ENCODE measurements around the gene TUBB4B.
A peak's percentile ranks its signal among the peaks of the same experiment; 100 is the strongest.

The TUBB4B gene

DNA sequence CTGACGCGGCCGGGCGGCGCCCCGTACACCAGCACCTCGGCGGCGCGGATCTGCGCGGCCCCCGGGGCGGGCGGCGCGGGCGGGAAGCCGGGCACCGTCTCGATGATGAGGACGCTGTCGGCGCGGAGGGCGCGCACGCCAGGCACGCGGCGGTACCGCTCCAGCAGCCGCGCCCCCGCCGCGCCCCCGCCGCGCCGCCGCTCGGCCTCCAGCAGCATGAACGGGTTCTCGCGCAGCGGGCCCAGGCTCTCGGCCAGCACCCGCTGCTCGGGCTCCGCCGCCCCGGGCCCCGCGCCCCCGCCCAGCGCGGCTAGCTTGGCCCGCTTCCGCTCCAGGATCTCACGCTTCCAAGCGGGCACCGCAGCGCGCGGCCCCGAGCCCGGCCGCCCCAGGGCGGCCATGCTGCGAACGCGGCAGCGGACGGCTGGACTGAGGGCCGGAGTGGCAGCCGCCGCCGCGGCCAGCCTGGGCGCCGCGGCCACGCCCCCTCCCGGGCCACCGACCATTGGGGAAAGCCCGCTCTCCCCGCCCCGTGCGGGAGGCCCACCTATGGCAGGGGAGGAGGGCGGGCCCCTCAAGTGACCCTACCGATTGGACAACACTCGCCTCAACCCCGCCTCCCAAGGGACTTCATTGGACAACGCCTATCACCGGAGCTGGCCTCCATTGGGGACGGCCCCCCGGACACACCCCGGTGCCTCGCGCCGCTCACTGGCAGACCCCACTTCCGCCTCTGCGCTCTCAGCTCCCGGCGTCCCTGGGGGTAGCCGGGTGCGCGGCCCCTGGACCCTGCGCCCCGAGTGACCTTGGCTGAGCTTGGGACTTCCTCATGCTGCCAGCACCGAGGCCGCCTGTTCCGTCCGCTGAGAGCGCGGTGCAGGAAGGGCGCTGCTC is 40.5 kb upstream of the TUBB4B start, which contains the start of gene TPRN:
TSS of gene TPRN (minus strand) at position 431 of the 894 bp plus-strand sequence. CDS start at position 401, 30 bp downstream.
- ChIA-PET POLR2A (interaction anchor here (0.6 to 1.5 kb wide), 10 partner anchors 12 to 114 kb away, joined by 3 to 8 read pairs (median 4); partner anchors contain the start of genes ANAPC2, MAN1B1, SSNA1 and TUBB4B), CTCF (interaction anchor here (0.7 to 1.5 kb wide), 10 partner anchors 10 to 172 kb away, joined by 3 to 7 read pairs (median 3); partner anchors contain the start of genes ANAPC2, RNF224 and SSNA1)
- TF ChIP-seq, protein P1, sequence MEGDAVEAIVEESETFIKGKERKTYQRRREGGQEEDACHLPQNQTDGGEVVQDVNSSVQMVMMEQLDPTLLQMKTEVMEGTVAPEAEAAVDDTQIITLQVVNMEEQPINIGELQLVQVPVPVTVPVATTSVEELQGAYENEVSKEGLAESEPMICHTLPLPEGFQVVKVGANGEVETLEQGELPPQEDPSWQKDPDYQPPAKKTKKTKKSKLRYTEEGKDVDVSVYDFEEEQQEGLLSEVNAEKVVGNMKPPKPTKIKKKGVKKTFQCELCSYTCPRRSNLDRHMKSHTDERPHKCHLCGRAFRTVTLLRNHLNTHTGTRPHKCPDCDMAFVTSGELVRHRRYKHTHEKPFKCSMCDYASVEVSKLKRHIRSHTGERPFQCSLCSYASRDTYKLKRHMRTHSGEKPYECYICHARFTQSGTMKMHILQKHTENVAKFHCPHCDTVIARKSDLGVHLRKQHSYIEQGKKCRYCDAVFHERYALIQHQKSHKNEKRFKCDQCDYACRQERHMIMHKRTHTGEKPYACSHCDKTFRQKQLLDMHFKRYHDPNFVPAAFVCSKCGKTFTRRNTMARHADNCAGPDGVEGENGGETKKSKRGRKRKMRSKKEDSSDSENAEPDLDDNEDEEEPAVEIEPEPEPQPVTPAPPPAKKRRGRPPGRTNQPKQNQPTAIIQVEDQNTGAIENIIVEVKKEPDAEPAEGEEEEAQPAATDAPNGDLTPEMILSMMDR (IDR thresholded peaks at IDR 0.05; ENCODE audit: control extremely low read depth, extremely low read depth, low read depth, missing control alignments): no peak
- peak; percentile 100 for DNase-seq (ENCODE audit: extremely low spot score)

DNA sequence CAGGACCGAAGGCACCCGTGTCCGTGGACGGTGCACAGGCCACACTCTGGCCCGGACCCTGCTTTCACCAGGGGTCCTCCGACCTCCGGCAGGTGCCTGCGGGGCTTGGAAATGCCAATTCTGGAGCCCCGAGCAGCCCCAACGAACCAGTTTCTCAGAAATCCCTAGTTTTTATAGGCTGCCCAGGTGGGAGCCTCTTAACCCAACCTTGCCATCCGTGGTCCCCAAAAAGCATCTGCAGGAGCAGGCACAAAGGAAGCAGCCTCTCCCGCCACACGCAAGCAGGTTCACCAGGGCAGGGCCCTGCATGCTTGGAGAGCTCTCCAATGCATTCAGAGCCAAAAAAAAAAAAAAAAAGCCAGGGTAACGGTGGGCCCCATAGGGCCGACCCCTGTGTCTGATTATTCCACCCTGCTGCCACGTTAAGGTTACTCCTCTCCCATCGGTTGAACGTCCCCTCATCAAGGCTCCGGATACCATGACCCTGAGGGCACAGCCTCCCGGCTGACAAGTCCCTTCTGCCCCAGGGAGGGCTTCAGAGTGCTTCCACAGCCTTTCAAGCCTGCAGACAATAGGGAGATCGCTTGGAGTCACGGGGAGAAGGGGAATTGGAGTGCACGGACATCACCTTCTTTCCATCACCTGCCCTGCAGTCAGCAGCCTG is 39.8 kb upstream of the TUBB4B start:
- TF ChIP-seq, protein P1 (IDR thresholded peaks at IDR 0.05; ENCODE audit: control extremely low read depth, extremely low read depth, low read depth, missing control alignments): no peak
- ChIA-PET CTCF (interaction anchor here (0.7 to 3.9 kb wide), 11 partner anchors 11 to 172 kb away, joined by 3 to 18 read pairs (median 3); partner anchors contain the start of genes ANAPC2, RNF224 and SSNA1), POLR2A (interaction anchor here (0.6 to 1.5 kb wide), 10 partner anchors 12 to 115 kb away, joined by 3 to 8 read pairs (median 4); partner anchors contain the start of genes ANAPC2, MAN1B1, SSNA1 and TUBB4B)
- no peak for DNase-seq (ENCODE audit: extremely low spot score)

DNA sequence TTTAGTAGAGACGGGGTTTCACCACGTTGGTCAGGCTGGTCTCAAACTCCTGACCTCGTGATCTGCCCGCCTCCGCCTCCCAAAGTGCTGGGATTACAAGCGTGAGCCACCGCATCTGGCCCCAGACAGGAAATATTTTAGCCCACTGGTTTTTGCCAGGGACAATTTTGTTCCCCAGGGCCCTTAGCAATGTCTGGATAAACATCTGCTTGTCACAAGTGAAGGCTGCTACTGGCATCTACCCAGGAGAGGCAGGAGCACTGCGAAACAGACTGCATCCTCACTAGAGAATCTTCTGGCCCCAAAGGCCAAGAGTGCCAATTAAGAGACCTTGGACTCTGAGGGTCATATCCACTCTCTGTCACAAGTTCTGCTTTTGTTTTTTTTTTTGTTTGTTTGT is 38.1 kb upstream of the TUBB4B start:
- ChIA-PET CTCF (interaction anchor here (1.3 to 3.9 kb wide), 3 partner anchors 14 to 74 kb away, joined by 3 to 18 read pairs (median 3); partner anchors contain the start of genes ANAPC2 and SSNA1), POLR2A (interaction anchor here (0.7 kb wide), 1 partner anchor 398 kb away, joined by 3 read pairs; no protein-coding TSS in a partner anchor)
- TF ChIP-seq, protein P1 (IDR thresholded peaks at IDR 0.05; ENCODE audit: control extremely low read depth, extremely low read depth, low read depth, missing control alignments): no peak
- no peak for DNase-seq (ENCODE audit: extremely low spot score)

DNA sequence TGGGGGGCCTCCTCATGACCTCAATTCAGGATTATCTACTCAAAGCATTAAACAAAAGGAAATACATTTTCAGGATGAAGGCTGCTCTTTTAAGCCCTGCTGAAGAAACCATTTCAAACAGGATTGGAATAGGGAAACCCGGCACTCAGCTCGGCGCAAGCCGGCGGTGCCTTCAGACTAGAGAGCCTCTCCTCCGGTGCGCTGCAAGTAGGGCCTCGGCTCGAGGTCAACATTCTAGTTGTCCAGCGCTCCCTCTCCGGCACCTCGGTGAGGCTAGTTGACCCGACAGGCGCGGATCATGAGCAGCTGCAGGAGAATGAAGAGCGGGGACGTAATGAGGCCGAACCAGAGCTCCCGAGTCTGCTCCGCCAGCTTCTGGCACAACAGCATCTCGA is 36.4 kb upstream of the TUBB4B start:
- TF ChIP-seq, protein P1 (IDR thresholded peaks at IDR 0.05; ENCODE audit: control extremely low read depth, extremely low read depth, low read depth, missing control alignments): no peak
- ChIA-PET CTCF (interaction anchor here (1.3 to 3.9 kb wide), 7 partner anchors 9 to 75 kb away, joined by 3 to 18 read pairs (median 3); partner anchors contain the start of genes ANAPC2, CYSRT1, RNF224 and SSNA1), POLR2A (interaction anchor here (0.6 to 1.0 kb wide), 2 partner anchors 19 to 38 kb away, joined by 3 to 5 read pairs; no protein-coding TSS in a partner anchor)
- no peak for DNase-seq (ENCODE audit: extremely low spot score)

DNA sequence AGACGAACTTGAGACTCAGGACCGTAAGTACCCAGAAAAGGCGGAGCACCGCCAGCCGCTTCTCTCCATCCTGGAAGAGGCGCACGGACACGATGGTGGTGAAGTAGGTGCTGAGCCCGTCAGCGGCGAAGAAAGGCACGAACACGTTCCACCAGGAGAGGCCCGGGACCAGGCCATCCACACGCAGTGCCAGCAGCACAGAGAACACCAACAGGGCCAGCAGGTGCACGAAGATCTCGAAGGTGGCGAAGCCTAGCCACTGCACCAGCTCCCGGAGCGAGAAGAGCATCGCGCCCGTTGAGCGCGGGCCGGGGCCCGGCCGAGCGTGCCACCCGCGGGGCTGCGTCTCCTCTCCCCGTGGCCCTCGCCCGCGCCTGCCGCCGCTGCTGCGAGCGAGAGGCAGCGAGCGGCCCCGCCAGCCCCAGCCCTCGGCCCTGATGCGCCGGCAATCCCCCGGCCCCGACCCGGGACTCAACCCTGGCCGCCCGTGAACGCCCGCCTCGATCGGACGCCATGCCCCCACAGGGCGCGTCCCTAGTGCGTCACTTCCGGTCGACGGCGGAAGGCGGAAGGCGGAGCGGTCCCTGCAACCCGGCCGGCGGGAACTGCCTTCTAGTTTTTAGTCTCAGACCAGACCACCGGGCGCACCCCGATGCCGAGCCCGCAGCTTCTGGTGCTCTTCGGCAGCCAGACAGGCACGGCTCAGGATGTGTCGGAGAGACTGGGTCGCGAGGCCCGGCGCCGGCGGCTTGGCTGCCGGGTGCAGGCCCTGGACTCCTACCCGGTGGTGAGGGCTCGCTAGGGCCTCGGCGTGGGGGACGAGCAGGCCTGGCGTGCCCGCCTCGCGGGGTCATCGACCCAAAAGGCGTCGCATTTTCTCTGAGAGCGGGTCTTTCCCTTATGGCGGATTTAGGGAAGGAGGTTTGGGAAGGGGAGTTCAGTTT is 35.7 kb upstream of the TUBB4B start, which contains the start of the genes NDOR1 and TMEM203:
TSS of gene NDOR1 (plus strand) at position 575 of the 944 bp plus-strand sequence. CDS start at position 653, 78 bp downstream.
TSS of gene TMEM203 (minus strand) at position 523 of the 944 bp plus-strand sequence. CDS start at position 289, 234 bp downstream.
- POLR2A ChIA-PET: interaction anchor here (0.6 to 1.0 kb wide), 2 partner anchors 18 to 37 kb away, joined by 3 to 5 read pairs; no protein-coding TSS in a partner anchor
- TF ChIP-seq, protein P1 (IDR thresholded peaks at IDR 0.05; ENCODE audit: control extremely low read depth, extremely low read depth, low read depth, missing control alignments): no peak
- CTCF ChIA-PET: interaction anchor here (1.0 to 3.9 kb wide), 7 partner anchors 16 to 57 kb away, joined by 3 to 18 read pairs (median 7); partner anchors contain the start of genes ANAPC2, CYSRT1, RNF224 and SSNA1
- DNase-seq (ENCODE audit: extremely low spot score): peak; percentile 96
